Tibial nerve (tissue), 4 donors: ENCODE results near the gene CLCNKA.
"Not testable (repeated sequence)": the region's sequence is repeated elsewhere in the genome, so short reads cannot be mapped to it uniquely, and the experiment has no call there.

Source experiments
- CTCF ChIP-seq, 5 experiments: fragments of 200-600 bp in 3 of 5; fragments of 450-650 bp in 2 of 5; sonication (generic) in 3 of 5; IDR thresholded peaks; one replicate each; pipeline ENCODE4 v1.5.1; 2016 to 2019; ENCODE audit warnings: antibody characterized with exemption in 5 of 5, mild to moderate bottlenecking in 3 of 5, moderate library complexity in 2 of 5
- EP300 ChIP-seq, 2 donors: sonication (generic); formaldehyde crosslinking; IDR thresholded peaks; one replicate each; pipeline ENCODE4 v1.6.1; 2017; ENCODE audit warnings: antibody characterized with exemption in 2 of 2, mild to moderate bottlenecking in 1 of 2
- POLR2A ChIP-seq, 2 donors: fragments of 450-650 bp; IDR thresholded peaks; one replicate each; pipeline ENCODE4 v1.6.1; 2017; ENCODE audit warnings: antibody characterized with exemption in 2 of 2, mild to moderate bottlenecking in 2 of 2, moderate library complexity in 2 of 2

DNA sequence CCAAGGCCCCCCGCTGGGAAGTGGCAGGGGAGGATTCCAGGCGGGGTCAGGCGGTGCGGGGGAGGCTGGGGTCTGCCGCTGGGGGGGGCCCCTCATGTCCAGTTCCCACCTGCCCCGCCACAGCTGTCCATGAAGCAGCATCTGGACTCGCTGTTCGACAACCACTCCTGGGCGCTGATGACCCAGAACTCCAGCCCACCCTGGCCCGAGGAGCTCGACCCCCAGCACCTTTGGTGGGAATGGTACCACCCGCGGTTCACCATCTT lies 7.1 kb downstream of the CLCNKA start:
- TF ChIP-seq CTCF, POLR2A, EP300 (IDR thresholded peaks at IDR 0.05): not testable (repeated sequence)
